Hypothalamus (tissue), 51 donors: ENCODE measurements around the gene SLITRK3.
A peak's percentile ranks its signal among the peaks of the same experiment; 100 is the strongest.
"Not testable (repeated sequence)": the region's sequence is repeated elsewhere in the genome, so short reads cannot be mapped to it uniquely, and the experiment has no call there.

Experiments used
- DNase-seq, 51 donors: peaks; one replicate each; lab custom pipeline; 2025; lab: John Stamatoyannopoulos, UW

SLITRK3 gene

GRCh38 chr3:165192610-165193192 is 3.5 kb downstream of the SLITRK3 start:
- DNase-seq, result peak in 15 of 51 donors; percentile 20 to 60 (median 32)

- no peak for DNase-seq
Observed at GRCh38 chr3:165191491-165191890, 4.7 kb downstream of the SLITRK3 start.

GRCh38 chr3:165188452-165188851 is 7.7 kb downstream of the SLITRK3 start:
- no peak for DNase-seq

GRCh38 chr3:165185707-165186327 is 10.4 kb downstream of the SLITRK3 start:
- peak in 23 of 51 donors; percentile 10 to 82 (median 33) for DNase-seq

- DNase-seq, result no peak
Observed at GRCh38 chr3:165181556-165181955, 14.6 kb downstream of the SLITRK3 start.

- DNase-seq, result no peak
Observed at GRCh38 chr3:165170236-165170635, 25.9 kb downstream of the SLITRK3 start.

- no peak for DNase-seq
Observed at GRCh38 chr3:165169368-165169767, 26.8 kb downstream of the SLITRK3 start.

- no peak for DNase-seq
Observed at GRCh38 chr3:165162883-165163282, 33.3 kb downstream of the SLITRK3 start.

- DNase-seq, result peak in 1 of 51 donors; percentile 8
Observed at GRCh38 chr3:165159760-165160421, 36.3 kb downstream of the SLITRK3 start.

- no peak for DNase-seq
Observed at GRCh38 chr3:165158011-165158410, 38.2 kb downstream of the SLITRK3 start.

GRCh38 chr3:165156757-165157420 is 39.3 kb downstream of the SLITRK3 start:
- no peak for DNase-seq

GRCh38 chr3:165148876-165149441 is 47.2 kb downstream of the SLITRK3 start:
- DNase-seq, result no peak

GRCh38 chr3:165144271-165144670 is 51.9 kb downstream of the SLITRK3 start:
- no peak for DNase-seq

GRCh38 chr3:165139918-165140317 is 56.3 kb downstream of the SLITRK3 start:
- not testable (repeated sequence) for DNase-seq
